WTC11 (cell line): ENCODE results near the gene TAOK2.

Experiments used
- ATF2 ChIP-seq: sonication (generic); formaldehyde crosslinking; IDR thresholded peaks from 2 replicates; pipeline ENCODE4 v1.8.1; 2022; ENCODE audit warnings: low read depth, missing genetic modification reagents, borderline replicate concordance
- CTCF ChIP-seq: fragments of 200-600 bp; IDR thresholded peaks from 2 replicates; pipeline ENCODE4 v1.8.0; 2022; ENCODE audit warnings: antibody characterized with exemption
- ERG ChIP-seq: fragments of 250-450 bp; sonication (Bioruptor Pico); IDR thresholded peaks from 2 replicates; pipeline ENCODE4 v1.8.0; 2021; ENCODE audit warnings: mild to moderate bottlenecking
- ESRRA ChIP-seq: sonication (generic); formaldehyde crosslinking; IDR thresholded peaks from 2 replicates; pipeline ENCODE4 v1.8.1; 2022; ENCODE audit warnings: mild to moderate bottlenecking, missing genetic modification reagents, borderline replicate concordance
- FOXK1 ChIP-seq: sonication (generic); formaldehyde crosslinking; IDR thresholded peaks from 2 replicates; pipeline ENCODE4 v1.8.0; 2022; ENCODE audit warnings: mild to moderate bottlenecking, moderate library complexity, missing genetic modification reagents
- IRF1 ChIP-seq: sonication (generic); formaldehyde crosslinking; IDR thresholded peaks from 2 replicates; pipeline ENCODE4 v1.8.0; 2023; ENCODE audit warnings: missing genetic modification reagents
- MLX ChIP-seq: sonication (generic); formaldehyde crosslinking; IDR thresholded peaks from 2 replicates; pipeline ENCODE4 v1.8.1; 2023; ENCODE audit warnings: mild to moderate bottlenecking, missing genetic modification reagents, moderate library complexity
- RELA ChIP-seq: sonication (generic); formaldehyde crosslinking; IDR thresholded peaks from 2 replicates; pipeline ENCODE4 v1.8.1; 2022; ENCODE audit warnings: missing genetic modification reagents, mild to moderate bottlenecking, borderline replicate concordance
- STAT6 ChIP-seq: sonication (generic); formaldehyde crosslinking; conservative IDR thresholded peaks from 2 replicates; pipeline ENCODE4 v1.8.1; 2023; ENCODE audit warnings: mild to moderate bottlenecking, low read depth, missing genetic modification reagents, moderate library complexity
- TEAD4 ChIP-seq: sonication (generic); formaldehyde crosslinking; IDR thresholded peaks from 2 replicates; pipeline ENCODE4 v1.8.0; 2022; ENCODE audit warnings: mild to moderate bottlenecking, missing genetic modification reagents
- ZNF121 ChIP-seq: sonication (generic); formaldehyde crosslinking; IDR thresholded peaks from 2 replicates; pipeline ENCODE4 v1.8.0; 2023; ENCODE audit warnings: missing genetic modification reagents
- ZNF423 ChIP-seq: fragments of 250-450 bp; sonication (Bioruptor Pico); IDR thresholded peaks from 2 replicates; pipeline ENCODE4 v2.1.2; 2022; ENCODE audit warnings: mild to moderate bottlenecking, moderate library complexity

- TF ChIP-seq CTCF, result no peak
- TF ChIP-seq FOXK1, result no peak
- no peak for TF ChIP-seq STAT6 (CRISPR knock-in tag)
- TF ChIP-seq ZNF121, result no peak
- no peak for TF ChIP-seq RELA (CRISPR knock-in tag)
- no peak for TF ChIP-seq ERG (CRISPR knock-in tag)
- TF ChIP-seq ATF2, result no peak
- no peak for TF ChIP-seq ESRRA (CRISPR knock-in tag)
- no peak for TF ChIP-seq IRF1
- TF ChIP-seq ZNF423, result no peak
- TF ChIP-seq MLX (CRISPR knock-in tag), result no peak
- TF ChIP-seq TEAD4 (CRISPR knock-in tag), result no peak
Observed at GRCh38 chr16:30022887-30023286, 49.2 kb downstream of the TAOK2 start, which contains the start of gene C16orf92.
